Superior temporal gyrus (tissue), 1 donor: ENCODE data around the gene CYP19A1.
A peak's percentile ranks its signal among the peaks of the same experiment; 100 is the strongest.

Experiments used
- DNase-seq: peaks from one replicate; pipeline ENCODE4 v3.0.0-alpha.2; 2016; ENCODE audit errors: extremely low spot score

The CYP19A1 gene

DNA sequence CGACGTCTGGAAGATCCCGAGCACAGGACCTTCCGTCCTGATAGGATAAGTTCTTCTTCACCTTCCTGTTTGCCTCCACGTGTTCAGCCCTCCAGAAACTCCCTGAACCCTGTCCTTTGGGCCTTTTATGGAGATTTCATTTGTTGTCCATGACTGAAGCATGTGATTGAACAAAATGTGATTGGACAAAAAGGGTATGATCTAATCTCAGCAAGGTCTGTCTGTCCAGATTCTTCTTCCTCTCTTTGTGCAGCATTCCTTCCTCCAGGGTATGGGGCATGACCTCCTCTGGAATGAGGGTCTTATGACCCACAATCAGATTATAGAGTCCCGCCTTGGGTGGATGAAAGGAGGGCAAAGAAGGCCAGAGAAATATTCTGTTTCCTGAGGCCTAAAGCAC, at the start of gene CYP19A1:
CYP19A1 (minus strand) TSS at position 101 of the 400 bp plus-strand sequence. CDS start 95,684 bp downstream, outside the sequence.
- no peak for DNase-seq

DNA sequence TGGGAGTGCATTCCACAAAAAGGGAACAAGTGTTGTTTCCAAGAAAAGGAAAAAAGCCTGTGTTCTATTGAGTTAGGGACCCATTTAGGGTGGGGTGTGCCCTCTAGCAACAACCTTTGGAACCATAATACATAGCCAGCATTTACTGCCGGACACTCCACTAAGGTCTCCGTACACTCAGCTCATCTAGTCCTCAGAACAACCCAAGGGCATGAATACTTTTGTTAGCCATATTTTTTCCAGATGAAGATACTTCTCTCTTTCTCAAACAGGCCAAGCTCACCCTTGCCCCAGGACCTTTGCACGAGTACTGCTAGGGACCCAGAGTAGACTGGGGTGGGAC, 49.3 kb upstream of the CYP19A1 start:
- no peak for DNase-seq

GRCh38 chr15:51386960-51387698, 48.7 kb upstream of the CYP19A1 start:
- no peak for DNase-seq

- DNase-seq: no peak
These were observed 48.1 kb upstream of the CYP19A1 start for GRCh38 chr15:51386486-51386885.

GRCh38 chr15:51386029-51386428, 47.6 kb upstream of the CYP19A1 start:
- no peak for DNase-seq

DNA sequence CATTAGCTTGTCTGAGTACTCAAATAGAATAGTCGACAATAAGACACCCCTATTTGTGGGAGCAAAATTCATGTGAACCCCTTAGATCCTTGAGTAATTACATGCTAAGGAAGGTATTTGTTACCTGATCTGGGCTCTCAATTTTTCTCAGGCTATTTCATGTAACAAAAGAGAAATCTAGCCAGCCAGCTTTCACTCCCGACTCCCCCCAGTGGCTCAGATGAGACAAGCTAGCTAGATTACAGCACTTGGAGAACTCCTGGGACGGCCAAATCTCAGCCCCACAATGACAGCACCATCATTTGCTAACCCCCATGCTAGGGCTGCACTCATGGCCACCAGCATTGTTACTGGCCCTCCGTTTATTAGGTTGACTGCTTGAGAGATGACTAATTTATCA, 44.4 kb upstream of the CYP19A1 start:
- peak; percentile 80 for DNase-seq

DNA sequence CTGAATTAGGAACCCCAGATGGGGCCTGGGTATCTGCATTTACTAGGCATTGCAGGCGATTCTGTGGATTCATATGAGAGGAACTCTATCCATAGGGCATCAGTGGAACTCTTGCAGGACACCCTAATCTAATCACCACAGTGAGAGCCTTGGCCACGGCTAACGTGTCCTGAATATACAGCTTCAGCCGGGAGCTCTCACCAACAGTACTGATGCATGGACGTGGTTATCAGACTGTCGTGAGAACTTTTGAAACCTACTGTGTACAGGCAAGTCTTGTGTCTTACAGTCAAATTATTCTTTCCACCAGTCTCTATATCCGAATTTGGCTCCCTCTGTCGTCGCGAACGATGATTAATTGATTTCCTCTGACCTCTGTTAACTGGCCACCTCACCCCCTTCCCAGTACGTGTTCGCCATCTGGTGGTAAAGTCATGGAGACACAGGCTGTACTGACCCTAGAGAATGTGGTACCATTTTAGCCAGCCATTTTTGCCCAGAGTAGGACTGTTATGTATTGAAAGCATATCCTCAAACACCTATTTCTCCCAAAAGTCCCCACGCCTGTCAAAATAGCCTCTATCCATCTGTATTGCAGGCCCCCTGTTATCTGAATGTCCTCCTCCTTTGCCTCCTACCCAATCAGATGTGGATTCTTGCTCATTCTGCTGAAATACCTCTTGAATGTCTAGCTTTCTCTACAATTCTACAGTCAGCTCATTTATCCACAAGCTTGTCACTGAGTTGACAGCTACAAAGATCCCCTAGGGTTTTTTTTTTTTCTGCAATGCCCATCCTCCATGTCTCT, 42.8 kb upstream of the CYP19A1 start:
- peak; percentile 94 for DNase-seq

DNA sequence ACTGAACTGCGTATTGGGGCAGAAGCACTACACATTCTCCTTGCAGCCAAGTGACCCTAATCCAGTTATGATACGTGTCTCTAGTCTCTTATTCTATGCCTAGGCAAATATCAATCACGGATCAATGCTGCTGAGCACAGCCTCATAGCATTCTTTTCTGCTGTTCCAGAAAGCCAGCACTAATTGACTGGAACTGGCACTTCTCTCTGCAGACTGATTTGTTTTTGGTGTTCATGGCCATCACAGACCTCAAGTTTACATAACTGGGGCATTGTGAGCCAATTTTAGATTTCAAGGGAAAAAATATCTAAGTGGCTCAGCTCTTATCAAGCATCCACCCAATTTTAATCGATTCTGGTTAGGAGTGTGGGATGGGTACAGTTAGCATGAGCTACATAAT, 41.0 kb upstream of the CYP19A1 start:
- DNase-seq: peak; percentile 75

- DNase-seq: no peak
These were observed 40.0 kb upstream of the CYP19A1 start for GRCh38 chr15:51378406-51378805.

GRCh38 chr15:51377038-51377786, 38.8 kb upstream of the CYP19A1 start:
- peak; percentile 81 for DNase-seq

- no peak for DNase-seq
These were observed 37.7 kb upstream of the CYP19A1 start for GRCh38 chr15:51375966-51376640.

- DNase-seq: peak; percentile 74
These were observed 35.7 kb upstream of the CYP19A1 start for GRCh38 chr15:51374131-51374530.

- DNase-seq: no peak
These were observed 32.9 kb upstream of the CYP19A1 start for GRCh38 chr15:51371266-51371665.

DNA sequence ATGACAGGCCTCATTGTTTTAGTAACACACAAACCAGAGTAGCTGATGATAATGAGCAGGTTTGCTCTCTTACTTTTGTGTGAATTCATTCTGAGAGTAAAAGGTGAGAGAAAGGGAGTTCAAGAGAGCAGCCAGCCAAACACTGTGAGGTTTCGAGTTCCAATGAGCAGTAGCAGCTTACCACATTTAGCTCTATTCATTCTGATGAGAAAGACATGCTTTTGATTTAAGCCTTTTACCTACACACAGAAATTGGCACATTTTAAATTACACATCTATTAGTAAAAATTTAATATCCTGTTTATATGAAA, 31.0 kb upstream of the CYP19A1 start:
- no peak for DNase-seq

DNA sequence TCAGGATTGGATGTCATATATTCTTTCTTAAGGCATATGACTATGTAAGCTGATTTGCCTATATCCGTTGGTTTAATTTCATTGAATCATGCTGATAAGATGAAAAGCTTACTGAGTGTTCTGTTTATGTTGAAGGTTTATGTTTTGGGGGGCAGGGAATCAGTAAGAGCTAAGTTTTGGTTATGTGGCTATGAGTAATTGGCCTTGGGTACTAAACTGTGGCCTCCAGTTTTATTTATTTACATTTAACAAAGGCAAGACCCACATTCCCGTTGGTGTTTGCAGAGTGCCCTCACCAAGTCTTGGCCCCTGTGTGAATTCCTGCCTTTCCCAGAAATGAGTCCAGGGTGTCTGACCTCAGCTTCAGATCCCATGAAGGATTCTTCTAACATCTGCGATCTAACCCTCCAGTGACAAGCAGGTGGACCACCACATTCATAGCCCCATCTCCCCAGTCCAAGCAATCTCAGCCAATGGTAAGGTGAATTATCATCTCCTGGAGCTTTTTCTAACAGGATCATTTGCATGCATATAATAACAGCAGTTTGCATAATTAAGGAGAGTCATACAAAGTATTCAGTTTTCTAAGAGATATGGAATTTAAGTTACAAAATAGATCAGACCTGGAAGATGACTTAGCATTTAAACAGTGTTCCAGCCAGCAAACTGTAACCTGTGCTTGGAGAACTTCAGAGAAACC, 30.5 kb upstream of the CYP19A1 start:
- DNase-seq: no peak

GRCh38 chr15:51368307-51368706, 29.9 kb upstream of the CYP19A1 start:
- no peak for DNase-seq

DNA sequence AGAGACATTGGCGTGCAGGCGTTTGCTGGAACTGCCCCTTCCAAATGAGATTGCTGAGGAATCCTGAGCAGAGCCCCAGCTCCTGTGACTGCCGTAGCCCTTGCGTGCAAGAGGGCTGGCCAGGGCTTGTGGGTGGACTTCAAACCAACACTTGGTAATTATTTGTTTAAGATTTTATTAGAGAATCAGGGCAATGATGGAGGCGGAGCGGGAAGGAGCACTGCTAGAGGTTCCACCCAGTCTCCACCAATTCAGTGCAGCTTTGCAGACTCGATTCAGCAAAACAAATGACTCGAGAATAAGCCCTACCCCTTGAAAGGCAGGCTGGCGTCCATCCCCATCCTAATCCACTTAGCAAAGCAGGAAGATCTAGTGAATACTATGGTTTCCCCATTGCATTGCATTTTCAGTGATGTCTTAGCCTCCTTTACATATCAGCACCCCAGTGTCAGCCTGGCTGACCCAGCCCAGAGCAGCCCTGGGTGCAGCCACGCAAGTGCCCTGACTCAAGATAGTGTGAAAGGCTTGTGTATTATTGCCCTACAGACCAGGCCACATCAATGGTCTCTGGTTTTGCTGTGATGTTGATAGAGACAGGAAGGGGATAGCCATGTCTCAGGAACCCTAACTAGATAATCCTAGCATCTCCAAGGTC, 29.1 kb upstream of the CYP19A1 start:
- no peak for DNase-seq

GRCh38 chr15:51366920-51367319, 28.5 kb upstream of the CYP19A1 start:
- no peak for DNase-seq

- no peak for DNase-seq
These were observed 27.7 kb upstream of the CYP19A1 start for GRCh38 chr15:51366071-51366470.

DNA sequence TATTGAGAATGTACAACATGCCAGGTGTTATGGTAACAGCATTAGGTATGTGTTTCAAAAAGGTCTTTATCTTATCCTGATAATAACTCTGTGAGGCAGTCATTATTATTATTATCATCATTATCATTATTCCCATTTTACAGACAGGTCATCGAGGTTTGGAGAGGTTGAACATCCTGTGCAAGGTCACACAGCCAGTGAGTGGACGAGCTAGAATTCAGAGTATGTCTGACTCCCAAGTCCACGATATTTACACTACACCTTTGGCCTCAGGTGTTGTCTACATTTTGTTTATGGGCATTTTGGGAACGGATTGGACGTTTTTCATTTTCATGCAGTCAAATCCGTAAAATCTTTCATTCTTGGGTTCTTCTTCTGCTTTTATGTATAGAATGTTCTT, 27.0 kb upstream of the CYP19A1 start:
- no peak for DNase-seq

- no peak for DNase-seq
These were observed 25.0 kb upstream of the CYP19A1 start for GRCh38 chr15:51363383-51363782.
